ENCODE measurements around the gene CDX1. TPM values are rescaled to one million over a fixed set of nuclear protein-coding genes. Genes with fewer than 3 reads are reported as not detected.

Gene CDX1
- not detected for total RNA-seq

GRCh38 chr5:150166650-150167511, at the start of gene CDX1:
TSS of gene CDX1 (plus strand) at chr5:150166778. CDS start at chr5:150166877, 99 bp downstream.
- no peak for DNase-seq (ENCODE audit: low spot score)

GRCh38 chr5:150117945-150118560, 48.5 kb upstream of the CDX1 start:
- peak; percentile 35 for DNase-seq (ENCODE audit: low spot score)

GRCh38 chr5:150118561-150119229, 47.9 kb upstream of the CDX1 start:
- DNase-seq (ENCODE audit: low spot score), result peak; percentile 33

- peak; percentile 38 for DNase-seq (ENCODE audit: low spot score)
Observed at GRCh38 chr5:150119421-150120061, 47.0 kb upstream of the CDX1 start.

DNA sequence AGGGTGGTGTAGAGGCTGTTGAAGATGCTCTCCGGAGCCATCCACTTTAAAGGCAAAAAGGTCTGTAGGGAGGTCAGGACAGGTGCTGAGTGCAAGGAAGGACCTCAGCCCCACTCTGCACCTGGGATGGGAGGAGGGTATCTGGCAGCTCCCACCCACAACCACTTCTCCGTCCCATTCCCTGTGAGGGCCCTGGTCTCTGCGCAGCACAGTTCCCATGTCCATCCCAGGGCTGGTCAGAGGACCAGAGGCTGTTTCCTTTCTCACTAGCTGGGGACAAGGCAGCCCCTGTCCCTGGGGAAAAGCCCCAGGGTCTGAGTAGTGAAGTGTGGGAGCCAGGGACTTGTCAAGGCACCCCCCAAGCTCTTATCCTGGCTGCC, 46.5 kb upstream of the CDX1 start:
- peak; percentile 22 for DNase-seq (ENCODE audit: low spot score)

- peak; percentile 40 for DNase-seq (ENCODE audit: low spot score)
Observed at GRCh38 chr5:150120617-150121447, 45.7 kb upstream of the CDX1 start.

DNA sequence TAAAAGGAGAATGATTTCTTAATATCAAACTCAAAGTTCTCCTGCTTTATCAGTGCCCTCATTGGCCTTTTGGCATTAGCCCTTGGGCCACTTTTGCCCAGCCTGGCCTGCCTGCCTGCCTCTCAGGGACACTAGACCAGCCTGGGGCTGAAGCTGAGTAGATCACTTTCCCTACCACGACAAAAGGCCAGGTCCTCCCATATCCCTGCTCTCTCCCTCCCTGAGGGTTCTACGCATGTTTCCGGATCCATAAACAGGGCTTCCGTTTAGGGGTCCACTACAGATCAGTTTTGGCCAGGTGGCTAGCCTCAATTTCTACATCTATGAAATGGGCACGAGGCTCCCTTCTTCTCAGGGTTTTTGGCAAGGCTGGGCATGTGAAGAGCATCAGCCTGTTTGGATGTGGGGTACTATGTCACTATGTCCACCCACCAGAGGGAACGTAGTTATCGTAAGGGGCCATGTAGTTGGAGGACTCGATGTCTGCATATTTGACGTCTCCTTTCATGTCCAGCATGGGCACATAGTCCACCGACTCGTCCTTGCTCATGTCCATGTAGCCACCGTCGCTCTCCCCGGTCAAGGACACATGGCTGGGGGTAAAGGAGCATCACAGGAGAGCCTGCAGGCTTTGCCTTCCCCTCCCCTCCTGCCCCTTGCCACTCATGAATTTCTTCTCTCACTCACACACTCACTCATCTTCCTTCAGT, 45.0 kb upstream of the CDX1 start:
- no peak for DNase-seq (ENCODE audit: low spot score)

- no peak for DNase-seq (ENCODE audit: low spot score)
Observed at GRCh38 chr5:150122158-150122510, 44.4 kb upstream of the CDX1 start.

GRCh38 chr5:150122536-150123481, 43.8 kb upstream of the CDX1 start:
- DNase-seq (ENCODE audit: low spot score), result no peak

GRCh38 chr5:150123542-150123941, 43.0 kb upstream of the CDX1 start:
- DNase-seq (ENCODE audit: low spot score), result no peak

DNA sequence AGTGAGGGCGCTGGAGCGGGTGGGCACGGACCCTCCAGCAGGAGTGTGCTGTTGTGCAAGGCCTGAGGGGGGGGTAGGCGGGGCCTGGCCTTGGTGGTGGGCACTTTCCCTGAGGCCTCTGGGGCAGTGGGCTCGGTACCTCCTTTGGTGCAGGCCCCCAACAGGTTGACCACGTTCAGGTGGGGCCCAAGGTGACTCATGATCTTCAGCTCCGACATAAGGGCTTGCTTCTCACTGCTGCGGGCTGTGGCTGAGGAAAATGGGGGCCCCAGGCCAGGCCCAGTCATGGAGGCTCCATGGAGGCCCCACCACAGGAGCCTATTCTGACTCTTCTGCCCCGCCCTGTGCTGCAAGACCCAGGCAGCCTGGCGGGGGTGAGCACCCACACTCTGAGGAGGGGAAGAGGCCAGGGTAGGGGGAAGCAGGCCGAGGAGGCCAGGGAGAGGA, 42.4 kb upstream of the CDX1 start:
- no peak for DNase-seq (ENCODE audit: low spot score)

GRCh38 chr5:150124596-150124995, 42.0 kb upstream of the CDX1 start:
- DNase-seq (ENCODE audit: low spot score), result no peak

GRCh38 chr5:150125334-150125733, 41.2 kb upstream of the CDX1 start:
- no peak for DNase-seq (ENCODE audit: low spot score)

DNA sequence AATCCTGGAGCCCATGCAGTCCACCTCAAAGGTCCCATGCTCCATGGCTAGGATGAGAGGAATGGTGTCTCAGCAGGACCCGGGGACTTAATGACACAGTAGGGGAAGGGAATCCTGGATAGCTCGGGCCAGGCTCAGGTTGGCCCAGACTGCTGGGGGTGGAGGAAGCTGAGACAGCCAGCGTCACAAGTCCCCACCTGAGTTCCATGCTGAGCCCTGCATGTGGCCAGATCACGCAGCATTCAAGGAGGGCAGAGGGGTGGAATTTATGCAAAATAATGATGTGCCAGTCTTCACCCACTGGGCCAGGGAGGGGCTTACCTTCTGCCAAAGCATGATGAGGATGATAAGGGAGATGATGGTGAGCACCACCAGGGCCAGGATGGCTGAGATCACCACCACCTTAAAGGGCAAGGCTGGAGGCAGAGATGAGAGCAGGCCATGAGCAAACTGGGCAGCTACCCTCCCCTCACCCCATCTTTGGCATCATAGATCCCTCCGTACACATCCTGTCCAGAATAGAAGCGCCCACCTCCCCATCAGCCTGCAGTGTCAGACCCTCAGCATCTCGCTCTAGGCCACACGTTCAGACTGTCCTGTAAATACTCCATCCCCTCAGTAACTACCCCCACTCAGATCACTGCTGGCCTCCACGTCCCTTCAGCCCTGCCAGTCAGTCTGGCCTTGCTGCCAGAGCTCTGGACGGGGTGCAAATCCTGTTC, 40.2 kb upstream of the CDX1 start:
- no peak for DNase-seq (ENCODE audit: low spot score)

DNA sequence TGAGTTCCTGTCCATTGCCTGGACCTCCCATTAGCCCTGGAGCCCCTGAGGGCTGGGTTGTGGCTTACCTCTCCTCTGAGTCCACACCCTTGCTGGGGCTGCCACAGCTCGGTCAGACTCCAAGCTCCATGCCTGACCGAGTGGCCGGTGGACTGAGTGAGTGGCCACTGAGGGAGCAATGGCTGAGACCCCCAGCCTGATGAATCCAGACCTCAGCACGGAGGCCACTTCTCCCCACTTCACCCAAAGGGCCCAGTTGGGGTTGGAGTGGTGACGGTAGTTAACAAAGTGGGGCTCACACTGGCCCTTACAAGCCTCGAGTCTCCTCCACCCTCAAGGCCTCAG, 39.7 kb upstream of the CDX1 start:
- no peak for DNase-seq (ENCODE audit: low spot score)

DNA sequence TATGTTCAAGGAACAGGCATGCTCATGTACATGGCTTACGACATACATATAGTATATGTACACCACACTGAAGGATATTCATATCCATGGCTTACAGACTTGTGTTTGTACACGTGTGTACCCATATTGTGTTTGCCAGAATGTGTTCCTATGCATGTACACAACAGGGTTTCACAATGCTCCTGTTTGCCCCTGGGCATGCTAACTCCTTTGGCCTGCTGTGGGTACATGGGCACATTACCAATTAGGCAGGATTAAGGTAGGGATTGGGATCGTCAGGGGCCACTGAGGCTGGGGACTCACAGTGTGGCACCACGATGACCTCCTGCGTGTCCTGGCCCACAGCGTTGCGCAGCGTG, 37.1 kb upstream of the CDX1 start:
- no peak for DNase-seq (ENCODE audit: low spot score)

DNA sequence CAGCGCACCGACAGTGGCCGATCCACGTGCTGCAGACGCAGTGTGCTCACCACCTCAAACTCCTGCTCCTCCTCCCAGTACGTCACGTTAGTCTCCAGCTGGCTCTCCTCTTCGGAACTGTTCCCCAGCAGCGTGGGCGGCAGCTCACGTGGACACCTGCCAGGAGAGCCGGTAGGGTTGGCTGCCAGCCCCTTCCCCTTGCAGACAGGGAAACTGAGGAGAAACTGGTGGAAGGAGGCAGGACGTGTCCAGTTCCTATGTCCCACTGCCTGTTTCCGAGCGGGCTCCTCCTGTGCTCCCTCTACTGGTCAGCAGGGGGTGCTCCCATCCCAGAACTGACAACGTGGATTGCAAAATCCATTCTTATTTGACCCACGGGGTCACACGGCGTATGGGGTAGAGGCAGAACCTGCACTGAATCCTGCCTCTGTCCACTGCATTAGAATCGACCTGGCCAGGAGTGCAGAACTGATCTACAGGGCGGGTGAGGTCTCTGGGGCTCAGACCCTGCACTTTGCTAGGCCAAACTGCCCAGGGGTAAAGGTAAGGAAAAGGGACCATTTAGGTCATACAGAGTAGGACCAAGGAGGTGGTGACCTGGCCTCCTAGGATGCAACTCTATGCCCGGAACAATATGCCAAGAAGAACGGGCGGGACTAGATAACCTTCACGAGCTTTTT, 36.6 kb upstream of the CDX1 start:
- DNase-seq (ENCODE audit: low spot score), result peak; percentile 86

DNA sequence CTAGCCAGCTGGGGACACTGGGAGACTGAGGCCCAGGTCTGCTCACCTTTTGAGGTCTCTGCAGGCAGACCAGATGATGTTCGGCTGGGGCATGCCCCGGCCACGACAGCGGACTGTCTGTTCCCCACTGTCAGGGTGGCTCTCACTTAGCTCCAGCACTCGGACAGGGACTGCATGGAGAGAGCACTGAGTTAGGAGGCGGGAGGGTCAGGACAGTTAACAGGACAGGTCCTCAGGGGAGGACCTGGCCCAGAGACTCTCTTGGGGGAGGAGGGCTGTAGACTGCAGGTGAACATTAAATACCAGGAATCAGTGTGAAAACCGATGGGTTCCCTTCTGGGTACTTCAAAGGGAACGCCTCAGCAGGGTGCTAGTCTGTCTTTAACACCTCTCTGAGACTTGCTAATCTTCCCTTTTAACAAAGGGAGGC, 36.1 kb upstream of the CDX1 start:
- no peak for DNase-seq (ENCODE audit: low spot score)

Measured in ureter (tissue), 1 donor.